ENCODE measurements around the gene KLHL17. TPM values are rescaled to one million over a fixed set of nuclear protein-coding genes. Genes with fewer than 3 reads are reported as not detected.
"Not testable (repeated sequence)": the region's sequence is repeated elsewhere in the genome, so short reads cannot be mapped to it uniquely, and the experiment has no call there.

The KLHL17 gene
- polyA plus RNA-seq, 4 donors: 8.1 to 17.6 (median 9.3) TPM

DNA sequence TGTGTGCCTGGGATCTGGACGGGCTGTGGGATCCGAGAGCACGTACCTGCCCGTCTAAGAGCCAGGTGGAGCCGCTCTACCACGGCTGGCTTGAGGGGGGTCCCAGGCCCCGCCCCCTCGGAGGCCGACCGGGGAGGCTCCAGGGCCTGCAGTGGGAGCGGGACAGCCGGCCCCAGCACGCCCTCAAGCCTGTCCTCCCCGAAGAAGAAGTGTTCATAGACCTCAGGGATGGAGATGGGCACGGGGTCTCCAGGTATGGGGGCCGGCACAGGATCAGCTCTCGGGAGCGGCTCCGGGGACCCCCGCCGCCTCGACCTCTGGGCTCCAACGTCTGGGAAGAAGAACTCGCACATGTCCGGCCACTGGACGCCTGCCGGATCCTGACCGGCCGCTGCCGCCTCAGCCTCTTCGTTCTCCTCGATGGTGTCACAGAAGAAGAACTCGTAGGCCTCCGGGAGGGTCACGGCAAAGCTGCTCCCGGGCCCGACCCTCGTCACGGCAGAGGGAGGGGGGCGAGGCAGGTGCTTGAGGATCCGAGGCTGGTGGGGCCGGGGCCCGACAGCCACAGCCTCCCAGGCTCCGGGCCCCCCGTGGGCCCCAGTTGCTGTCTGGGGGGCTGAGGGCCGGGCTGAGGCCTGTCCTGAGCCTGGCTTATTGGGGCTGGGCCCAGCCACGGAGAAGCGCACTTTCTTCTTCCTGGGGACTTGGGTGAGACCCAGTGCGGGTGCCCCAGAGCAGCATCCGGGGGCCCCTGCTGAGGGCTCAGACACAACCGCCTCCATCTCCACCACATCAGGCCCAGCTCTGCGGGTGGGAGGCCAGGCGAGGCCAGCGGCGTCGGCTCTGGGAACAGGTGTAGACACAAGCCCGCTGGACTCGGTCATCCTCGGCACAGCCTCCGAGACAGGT lies 18.7 kb downstream of the KLHL17 start:
- no peak for DNase-seq (ENCODE audit: low read depth in 4 of 4, low spot score in 3 of 4)

DNA sequence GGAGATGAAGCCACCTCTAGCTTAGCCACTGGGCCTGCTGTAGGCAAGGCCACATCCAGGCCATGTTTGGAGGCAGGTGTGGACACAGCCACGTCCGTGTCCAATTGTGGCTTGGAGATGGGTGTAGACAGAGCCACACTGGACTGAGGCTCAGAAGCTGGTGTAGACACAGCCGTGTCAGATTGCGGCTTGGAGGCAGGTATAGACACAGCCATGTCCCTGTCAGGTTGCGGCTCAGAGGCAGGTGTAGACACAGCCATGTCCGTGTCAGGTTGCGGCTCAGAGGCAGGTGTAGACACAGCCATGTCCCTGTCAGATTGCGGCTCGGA lies 19.3 kb downstream of the KLHL17 start:
- no peak for DNase-seq (ENCODE audit: low read depth in 4 of 4, low spot score in 3 of 4)

DNA sequence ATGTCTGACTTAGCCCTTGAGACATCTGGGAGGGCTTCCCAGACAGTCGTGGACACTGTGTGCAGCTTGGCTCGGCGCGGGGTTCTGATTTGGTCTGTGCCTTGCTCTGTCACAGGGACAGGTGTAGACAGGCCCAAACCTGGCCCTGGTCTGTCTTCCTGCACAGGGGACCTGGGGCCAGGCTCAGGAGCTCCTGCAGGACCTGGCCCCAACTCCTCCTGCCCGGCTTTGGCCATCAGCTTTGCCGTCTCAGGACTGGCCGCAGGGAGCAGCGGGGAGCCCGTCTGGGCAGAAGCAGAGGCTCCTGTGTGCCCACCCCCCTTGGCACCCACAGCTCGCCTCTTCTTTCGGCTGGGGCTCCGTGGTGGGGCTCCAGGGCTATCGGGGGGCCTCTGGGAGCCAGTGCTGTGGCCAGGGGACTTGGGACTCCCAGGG lies 19.8 kb downstream of the KLHL17 start:
- no peak for DNase-seq (ENCODE audit: low read depth in 4 of 4, low spot score in 3 of 4)

GRCh38 chr1:980602-981395 lies 20.4 kb downstream of the KLHL17 start:
- no peak for DNase-seq (ENCODE audit: low read depth in 4 of 4, low spot score in 3 of 4)

GRCh38 chr1:981491-981954 lies 21.1 kb downstream of the KLHL17 start:
- DNase-seq (ENCODE audit: low read depth in 4 of 4, low spot score in 3 of 4): no peak

DNA sequence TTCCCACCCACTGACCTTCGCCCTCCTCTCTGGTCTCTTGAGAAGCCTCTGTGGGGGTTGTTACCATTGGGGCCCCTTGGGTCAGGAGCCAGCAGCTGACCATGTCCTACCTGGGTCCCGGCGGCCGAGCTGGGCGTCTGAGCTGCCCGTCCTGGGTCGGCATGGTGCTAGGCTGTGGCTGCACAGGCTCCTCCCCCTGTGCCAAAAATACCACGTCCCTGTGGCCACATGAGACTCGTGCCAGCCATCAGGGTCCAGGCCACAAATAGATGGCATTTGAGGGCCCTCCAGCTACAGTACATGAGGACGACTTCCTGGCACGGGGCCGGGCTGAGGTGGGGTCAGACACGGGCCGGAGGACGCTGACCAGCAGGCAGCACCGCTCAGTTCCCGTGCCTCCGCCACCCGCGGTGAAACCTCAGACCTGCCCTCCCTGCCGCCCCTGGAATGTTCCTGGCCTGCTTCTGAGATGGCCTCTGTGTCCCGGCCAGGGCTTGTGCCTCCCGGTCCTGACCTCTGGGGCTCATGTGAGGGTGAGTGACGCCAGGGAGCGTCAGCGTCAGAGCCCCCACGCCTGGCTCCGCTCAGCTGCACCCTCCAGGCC lies 21.7 kb downstream of the KLHL17 start, which contains the start of gene PERM1:
Gene PERM1 (minus strand): TSS at position 139 of the 604 bp plus-strand sequence. CDS start 1,064 bp downstream, outside the sequence.
- DNase-seq (ENCODE audit: low read depth in 4 of 4, low spot score in 3 of 4): no peak

GRCh38 chr1:982765-983436 lies 22.5 kb downstream of the KLHL17 start:
- no peak for DNase-seq (ENCODE audit: low read depth in 4 of 4, low spot score in 3 of 4)

DNA sequence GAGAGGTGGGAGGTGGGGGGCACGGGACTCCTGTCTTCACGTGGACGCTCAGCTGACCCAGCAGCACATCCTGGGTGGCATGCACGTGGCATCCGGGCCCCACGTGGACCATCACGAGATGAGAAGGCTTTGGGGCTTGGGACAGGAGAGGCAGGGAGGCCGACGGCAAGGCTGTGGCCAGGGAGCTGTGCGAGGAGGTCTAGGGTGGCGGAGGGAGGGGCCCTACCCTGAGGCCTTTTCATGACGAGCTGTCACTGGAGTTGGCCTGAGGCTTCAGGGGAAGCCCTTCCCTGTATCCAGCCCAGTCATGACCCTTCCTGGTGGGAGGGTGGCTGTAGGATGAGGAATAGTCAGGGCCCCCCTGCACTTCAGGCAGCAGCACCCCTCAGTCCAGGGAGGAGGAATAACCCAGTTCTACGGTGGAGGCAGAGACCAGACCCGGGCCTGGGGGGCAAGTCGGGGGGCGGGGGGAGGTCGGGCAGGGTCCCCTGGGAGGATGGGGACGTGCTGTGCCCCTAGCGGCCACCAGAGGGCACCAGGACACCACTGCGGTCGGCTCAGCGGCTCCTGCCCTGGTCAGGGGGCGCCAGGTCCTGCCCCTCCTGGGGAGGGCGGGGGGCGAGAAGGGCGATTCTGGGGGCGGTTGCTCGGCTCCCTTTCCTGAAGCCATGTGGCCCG lies 23.6 kb downstream of the KLHL17 start:
- DNase-seq (ENCODE audit: low read depth in 4 of 4, low spot score in 3 of 4): no peak

- no peak for DNase-seq (ENCODE audit: low read depth in 4 of 4, low spot score in 3 of 4)
Observed at GRCh38 chr1:984476-984814, 24.1 kb downstream of the KLHL17 start.

GRCh38 chr1:985126-985525 lies 24.7 kb downstream of the KLHL17 start:
- no peak for DNase-seq (ENCODE audit: low read depth in 4 of 4, low spot score in 3 of 4)

DNA sequence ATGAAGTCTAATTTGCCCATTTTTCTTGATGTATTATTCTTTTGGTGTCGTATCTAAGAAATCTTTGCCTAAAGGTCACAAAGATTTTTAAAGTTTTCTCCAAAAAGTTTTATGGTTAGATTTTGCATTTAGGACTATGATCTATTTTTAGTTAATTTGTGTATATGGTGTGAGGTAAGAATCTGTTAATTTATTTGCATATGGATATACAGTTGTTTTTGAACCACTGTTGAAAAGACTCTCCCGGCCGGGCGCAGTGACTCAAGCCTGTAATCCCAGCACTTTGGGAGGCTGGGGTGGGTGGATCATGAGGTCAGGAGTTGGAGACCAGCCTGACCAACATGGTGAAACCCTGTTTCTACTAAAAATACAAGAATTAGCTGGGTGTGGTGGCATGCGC lies 27.7 kb downstream of the KLHL17 start:
- not testable (repeated sequence) for DNase-seq (ENCODE audit: low read depth in 4 of 4, low spot score in 3 of 4)

DNA sequence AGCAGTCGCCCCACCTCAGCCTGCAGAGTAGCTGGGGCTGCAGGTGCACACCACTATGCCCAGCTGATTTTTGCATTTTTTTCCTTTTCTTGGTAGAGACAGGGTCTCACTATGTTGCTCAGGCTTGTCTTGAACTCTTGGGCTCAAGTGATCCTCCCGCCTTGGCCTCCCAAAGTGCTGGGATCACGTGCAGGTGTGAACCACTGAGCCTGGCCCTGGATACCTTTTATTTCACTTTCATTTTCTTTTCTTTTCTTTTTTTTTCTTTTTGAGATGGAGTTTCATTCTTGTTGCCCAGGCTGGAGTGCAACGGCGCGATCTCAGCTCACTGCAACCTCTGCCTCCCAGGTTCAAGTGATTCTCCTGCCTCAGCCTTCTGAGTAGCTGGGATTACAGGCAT lies 30.9 kb downstream of the KLHL17 start:
- not testable (repeated sequence) for DNase-seq (ENCODE audit: low read depth in 4 of 4, low spot score in 3 of 4)

DNA sequence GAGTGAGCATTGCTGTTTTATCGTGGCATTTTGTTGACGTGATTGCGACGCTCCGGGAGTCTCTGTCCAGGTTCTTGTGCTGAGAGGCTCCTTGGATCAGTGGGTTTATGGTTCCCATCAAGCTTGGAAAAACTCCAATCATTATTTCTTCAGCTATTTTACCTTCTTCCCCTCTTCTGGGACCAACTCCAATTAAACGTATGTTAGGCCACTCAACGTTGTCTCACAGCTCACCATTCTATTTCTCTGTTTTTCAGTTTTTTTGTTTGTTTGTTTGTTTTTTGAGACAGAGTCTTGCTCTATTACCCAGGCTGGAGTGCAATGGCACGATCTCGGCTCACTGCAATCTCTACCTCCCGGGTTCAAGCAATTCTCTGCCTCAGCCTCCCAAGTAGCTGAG lies 31.5 kb downstream of the KLHL17 start:
- DNase-seq (ENCODE audit: low read depth in 4 of 4, low spot score in 3 of 4): no peak

DNA sequence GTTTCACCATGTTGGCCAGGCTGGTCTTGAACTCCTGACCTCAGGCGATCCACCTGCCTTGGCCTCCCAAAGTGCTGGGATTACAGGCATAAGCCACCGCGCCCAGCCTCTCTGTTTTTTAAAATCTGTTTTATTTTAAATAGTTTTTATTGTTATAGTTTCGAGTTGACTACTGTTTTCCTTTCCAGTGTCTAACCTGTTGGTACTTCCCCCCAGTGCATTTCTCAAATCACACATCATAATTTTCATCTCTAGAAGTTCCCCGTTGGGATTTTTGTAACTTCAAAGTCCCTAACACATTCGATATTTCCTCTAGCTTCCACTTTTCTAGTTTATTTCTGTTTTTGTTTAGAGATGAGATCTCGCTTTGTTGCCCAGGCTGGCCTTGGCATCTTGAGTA lies 32.0 kb downstream of the KLHL17 start:
- no peak for DNase-seq (ENCODE audit: low read depth in 4 of 4, low spot score in 3 of 4)

- DNase-seq (ENCODE audit: low read depth in 4 of 4, low spot score in 3 of 4): no peak
Observed at GRCh38 chr1:993379-993995, 33.1 kb downstream of the KLHL17 start.

GRCh38 chr1:994546-994945 lies 34.2 kb downstream of the KLHL17 start:
- DNase-seq (ENCODE audit: low read depth in 4 of 4, low spot score in 3 of 4): not testable (repeated sequence)

- DNase-seq (ENCODE audit: low read depth in 4 of 4, low spot score in 3 of 4): no peak
Observed at GRCh38 chr1:995665-996633, 35.6 kb downstream of the KLHL17 start.

DNA sequence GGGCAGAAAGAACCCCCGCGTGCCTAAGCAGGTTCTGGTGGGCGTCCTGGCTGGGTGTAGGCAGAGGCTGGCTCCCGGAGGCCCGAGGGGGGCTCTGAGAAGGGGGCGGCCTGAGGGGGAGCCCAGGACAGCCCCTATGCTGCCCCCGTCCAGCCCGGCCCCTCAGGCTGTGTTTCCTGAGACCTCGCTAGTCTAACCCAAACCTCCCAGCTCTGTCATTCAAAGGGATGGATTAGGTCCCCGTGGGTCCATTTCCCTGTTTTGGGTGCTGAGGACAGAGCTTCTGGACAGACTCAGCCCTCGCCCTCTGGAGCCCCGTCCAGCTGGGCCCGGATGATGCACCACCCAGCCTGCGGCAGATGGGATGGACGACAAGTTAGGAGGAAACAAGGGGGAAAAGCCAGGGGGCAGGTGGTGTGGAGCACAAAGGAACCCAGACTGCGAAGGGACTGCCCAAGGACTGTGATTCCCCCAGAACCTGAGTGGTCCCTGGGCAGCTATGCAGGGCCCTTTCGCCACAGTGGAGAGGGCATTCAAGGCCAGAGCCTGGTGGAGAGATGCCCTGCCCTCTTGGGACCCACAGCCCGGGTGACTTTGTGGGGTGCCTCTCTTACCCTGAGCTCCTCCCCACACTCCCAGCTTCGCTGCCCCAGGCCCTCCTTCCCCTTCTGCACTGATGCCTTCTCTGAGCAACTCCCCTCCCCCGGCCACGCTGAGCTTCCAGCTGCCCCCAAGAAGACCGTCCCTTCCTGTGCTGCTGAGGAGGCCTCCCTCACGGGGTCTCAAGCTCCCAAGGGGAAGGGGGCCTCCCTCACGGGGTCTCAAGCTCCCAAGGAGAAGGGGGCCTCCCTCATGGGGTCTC lies 36.7 kb downstream of the KLHL17 start:
- DNase-seq (ENCODE audit: low read depth in 4 of 4, low spot score in 3 of 4): no peak

All from left renal pelvis (tissue), 4 donors.